HG02943 (cell line): ENCODE results near the gene TMEM40.
"Not testable (repeated sequence)": the region's sequence is repeated elsewhere in the genome, so short reads cannot be mapped to it uniquely, and the experiment has no call there.

Experiments
- ATAC-seq: cut with Tn5 transposase; IDR thresholded peaks from one replicate; pipeline ENCODE4 v1.9.1; 2021; ENCODE audit warnings: mild to moderate bottlenecking, low read depth, moderate library complexity; ENCODE audit not compliant: unreplicated experiment

The TMEM40 gene

DNA sequence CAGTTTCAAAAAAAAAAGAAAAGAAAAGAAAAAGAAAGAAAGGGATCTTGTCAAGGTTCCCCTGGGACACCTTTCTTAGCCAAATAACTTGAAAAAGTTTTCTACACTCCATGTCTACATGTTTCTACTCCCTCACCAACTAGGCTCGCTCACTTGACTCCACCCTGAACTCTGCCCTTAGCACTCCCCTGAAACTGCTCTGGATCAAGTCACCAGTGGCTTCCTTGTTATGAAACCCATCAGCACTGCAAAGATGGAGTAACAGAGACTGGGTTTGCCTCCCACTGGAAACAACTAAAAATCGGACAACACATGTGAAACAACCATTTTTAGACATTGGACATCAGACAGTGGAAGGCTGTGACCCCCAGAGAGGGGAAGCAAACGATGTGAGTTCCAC is 36.8 kb downstream of the TMEM40 start:
- ATAC-seq = no peak

DNA sequence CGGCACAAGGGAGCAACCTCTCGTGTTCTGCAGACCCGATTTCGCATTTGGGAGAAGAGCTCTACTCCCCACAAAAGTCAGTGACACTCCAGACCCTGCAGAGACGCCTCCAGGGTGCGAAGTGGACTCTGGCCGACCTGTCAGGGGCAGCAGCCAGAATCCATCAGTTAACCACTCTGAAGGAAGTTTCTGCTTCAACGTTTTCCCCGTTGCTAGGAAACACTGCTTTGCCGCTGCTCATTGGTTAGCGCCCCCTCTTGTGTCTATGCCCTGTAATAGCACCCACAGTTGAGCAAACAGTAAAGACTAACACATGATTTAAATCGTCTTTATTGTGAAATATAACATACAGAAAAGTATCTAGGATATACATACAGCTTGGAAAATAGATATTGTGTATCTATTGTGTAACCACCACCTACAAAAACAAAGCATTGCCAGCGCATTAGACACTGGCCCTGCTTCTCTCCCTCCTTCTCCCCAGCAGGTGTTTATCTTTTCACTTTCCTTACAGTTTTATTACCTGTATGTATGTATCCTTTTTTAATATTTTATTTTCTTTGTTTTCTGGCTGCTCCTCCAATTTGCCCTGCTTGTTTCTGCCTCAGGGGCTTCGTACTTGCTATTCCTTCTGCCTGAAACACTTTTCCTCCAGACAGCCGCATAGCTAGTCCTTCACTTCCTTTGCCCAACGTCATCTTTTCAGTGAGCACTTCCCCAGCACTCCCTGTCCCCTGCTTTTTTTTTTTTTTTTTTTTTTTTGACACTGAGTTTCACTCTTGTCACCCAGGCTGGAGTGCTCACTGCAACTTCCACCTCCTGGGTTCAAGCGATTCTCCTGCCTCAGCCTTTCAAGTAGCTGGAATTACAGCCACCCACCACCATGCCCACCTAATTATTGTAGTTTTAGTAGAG is 38.8 kb downstream of the TMEM40 start:
- ATAC-seq = no peak

DNA sequence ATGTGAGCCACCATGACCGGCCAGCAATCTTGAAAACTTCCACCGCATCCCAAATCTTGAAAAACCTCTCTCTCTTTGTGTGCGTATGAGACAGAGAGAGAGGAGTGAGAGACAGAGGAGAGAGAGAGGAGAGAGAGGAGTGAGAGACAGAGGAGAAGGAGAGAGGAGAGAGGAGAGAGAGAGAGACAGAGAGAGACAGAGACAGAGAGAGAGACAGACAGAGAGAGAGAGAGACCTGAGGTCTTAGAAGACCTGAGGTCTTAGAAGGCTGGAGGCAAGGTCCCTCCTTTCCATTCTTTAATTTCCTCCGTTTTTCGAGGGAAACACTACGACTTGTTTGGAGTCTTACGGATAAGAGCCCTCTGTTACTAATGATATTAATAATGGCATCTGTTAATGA is 39.5 kb downstream of the TMEM40 start:
- no peak for ATAC-seq

DNA sequence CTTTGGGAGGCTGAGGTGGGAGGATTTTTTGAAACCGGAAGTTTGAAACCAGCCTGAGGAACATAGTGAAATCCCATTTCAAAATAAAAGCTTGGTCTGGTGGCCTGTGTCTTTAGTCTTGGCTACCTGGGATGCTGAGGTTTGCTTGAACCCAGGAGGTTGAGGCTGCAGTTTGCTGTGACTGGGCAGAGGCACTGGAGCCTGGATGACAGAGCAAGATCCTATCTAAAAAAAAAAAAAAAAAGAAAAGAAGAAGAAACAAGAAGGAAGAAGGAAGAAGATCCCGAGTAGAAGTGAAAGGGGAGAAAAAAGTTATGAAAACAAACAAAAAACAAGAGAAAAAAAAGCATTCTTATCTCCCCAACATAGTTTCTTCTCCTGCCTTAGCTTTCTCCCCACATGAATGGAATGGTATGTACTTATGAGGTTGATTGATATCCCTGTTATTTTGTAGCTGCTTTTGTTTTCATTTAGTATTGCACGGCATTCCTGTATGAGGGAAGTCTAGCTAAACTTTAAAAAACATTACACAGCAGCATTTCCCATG is 42.4 kb downstream of the TMEM40 start:
- ATAC-seq = no peak

GRCh38 chr3:12714278-12714677 is 44.8 kb downstream of the TMEM40 start:
- ATAC-seq = no peak

GRCh38 chr3:12710062-12710461 is 49.0 kb downstream of the TMEM40 start:
- ATAC-seq = no peak

- ATAC-seq = no peak
These were observed 49.7 kb downstream of the TMEM40 start for GRCh38 chr3:12709334-12709733.

DNA sequence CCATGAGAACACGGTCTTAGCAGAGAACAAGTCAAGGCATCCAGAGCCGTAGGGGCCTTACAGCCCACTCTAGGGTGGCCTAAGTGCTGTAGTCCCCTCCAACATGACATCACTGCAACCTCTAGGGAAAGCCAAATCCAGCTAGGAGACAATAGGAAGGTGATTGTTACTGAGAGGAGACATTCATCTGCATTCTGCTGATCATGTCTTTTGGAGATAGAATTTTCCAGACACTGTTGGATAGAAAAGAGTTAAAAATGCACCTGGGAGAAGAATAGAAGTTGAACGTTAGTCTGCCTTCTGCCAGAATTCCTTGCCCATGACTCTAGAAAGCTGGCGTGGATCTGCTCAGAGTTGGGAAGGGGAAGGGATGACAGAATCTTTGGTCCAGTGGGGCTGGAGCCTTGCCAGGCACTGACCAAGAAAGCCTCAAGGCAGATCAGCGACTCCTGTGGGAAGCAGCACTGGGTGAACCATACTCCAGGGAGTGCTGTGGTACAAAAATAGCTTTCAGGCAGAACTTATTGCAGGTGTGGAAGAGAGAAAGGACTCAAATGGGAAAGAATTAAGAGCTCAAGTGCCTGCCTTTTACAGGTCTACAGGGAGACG is 50.4 kb downstream of the TMEM40 start:
- no peak for ATAC-seq

GRCh38 chr3:12707449-12707848 is 51.6 kb downstream of the TMEM40 start:
- ATAC-seq = no peak

DNA sequence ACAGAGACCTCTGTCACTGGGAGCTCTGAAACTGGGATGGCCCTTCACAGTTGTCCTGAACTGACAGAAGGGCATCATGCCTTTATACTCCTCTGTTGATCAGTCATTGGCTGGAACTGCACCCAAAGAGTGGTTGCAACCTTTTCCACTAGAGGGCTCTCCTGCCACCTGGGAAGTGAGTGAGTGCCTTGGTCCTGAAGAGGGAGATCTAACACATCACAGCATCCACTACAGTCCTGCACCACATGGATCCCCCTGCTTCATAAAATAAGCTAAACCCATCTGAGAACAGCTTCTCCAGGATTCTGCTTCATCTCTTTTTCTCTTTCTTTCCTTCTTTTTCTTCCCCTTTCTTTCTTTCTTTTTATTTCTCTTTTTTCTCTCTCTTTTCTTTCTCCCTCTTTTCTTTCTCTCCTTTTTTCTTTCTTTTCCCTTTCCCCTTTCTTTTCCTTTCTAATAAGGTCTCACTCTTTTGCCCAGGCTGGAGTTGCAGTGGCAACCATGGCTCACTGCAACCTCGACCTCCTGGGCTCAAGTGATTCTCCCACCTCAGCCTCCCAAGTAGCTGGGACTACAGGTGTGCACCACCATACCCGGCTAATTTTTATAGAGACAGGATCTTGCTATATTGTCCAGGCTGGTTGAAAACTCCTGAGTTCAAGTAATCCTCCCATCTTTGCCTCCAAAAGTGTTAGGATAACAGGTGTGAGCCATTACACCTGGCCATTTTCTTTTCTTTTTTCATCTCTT is 52.4 kb downstream of the TMEM40 start:
- no peak for ATAC-seq

- no peak for ATAC-seq
These were observed 53.1 kb downstream of the TMEM40 start for GRCh38 chr3:12705981-12706380.

GRCh38 chr3:12705374-12705926 is 53.6 kb downstream of the TMEM40 start:
- ATAC-seq = no peak

- no peak for ATAC-seq
These were observed 56.6 kb downstream of the TMEM40 start for GRCh38 chr3:12702501-12702900.

DNA sequence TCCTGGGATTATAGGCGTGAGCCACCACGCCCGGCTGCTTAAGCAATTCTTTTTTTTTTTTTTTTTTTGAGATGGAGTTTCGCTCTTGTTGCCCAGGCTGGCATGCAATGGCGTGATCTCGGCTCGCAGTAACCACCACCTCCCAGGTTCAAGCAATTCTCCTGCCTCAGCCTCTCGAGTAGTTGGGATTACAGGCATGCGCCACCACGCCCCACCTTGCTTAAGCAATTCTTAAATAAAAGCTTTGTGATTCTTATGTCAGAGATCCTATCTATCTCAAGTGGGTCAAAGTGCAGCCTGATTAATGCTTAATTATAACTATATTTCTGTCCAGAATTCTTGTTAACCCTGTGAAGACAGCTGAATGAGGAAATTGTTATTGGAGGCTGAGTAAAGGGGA is 57.5 kb downstream of the TMEM40 start:
- not testable (repeated sequence) for ATAC-seq

- ATAC-seq = no peak
These were observed 58.3 kb downstream of the TMEM40 start for GRCh38 chr3:12700800-12701199.

DNA sequence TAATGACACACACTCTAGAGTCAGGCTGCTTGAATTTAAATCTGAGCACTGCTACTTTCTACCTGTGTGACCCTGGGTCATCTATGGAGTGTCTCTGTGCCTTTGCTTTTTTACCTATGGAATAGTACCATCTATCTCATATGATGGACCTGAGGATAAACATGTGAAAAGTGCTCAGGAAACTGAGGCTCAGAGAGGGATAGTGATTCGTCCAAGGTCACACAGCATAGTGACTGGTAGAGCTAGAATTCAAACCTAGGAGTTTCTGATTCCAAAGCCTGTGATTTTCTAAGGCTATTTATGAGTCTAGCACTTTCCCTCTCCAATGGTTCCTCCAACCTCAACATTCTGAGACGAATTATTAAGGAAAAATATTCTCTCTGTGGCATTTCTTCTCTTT is 63.1 kb downstream of the TMEM40 start:
- no peak for ATAC-seq

DNA sequence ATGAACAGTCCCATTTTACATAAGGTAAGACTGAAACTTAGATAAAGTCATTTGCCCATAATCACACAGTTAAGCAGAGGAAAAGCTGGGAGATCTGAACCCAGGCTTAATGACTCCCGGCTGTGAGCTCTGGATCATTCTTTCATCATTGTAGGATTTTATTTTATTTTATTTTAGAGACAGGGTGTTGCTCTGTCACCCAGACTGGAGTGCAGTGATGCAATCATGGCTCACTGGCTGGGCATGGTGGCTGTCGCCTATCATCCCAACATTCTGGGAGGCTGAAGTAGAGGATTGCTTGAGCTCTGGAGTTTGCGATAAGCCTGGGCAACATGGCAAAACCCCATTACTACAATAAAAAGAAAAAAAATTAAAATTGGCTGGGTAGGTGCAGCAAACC is 63.9 kb downstream of the TMEM40 start:
- ATAC-seq = no peak

- ATAC-seq = no peak
These were observed 66.6 kb downstream of the TMEM40 start for GRCh38 chr3:12692444-12692843.

DNA sequence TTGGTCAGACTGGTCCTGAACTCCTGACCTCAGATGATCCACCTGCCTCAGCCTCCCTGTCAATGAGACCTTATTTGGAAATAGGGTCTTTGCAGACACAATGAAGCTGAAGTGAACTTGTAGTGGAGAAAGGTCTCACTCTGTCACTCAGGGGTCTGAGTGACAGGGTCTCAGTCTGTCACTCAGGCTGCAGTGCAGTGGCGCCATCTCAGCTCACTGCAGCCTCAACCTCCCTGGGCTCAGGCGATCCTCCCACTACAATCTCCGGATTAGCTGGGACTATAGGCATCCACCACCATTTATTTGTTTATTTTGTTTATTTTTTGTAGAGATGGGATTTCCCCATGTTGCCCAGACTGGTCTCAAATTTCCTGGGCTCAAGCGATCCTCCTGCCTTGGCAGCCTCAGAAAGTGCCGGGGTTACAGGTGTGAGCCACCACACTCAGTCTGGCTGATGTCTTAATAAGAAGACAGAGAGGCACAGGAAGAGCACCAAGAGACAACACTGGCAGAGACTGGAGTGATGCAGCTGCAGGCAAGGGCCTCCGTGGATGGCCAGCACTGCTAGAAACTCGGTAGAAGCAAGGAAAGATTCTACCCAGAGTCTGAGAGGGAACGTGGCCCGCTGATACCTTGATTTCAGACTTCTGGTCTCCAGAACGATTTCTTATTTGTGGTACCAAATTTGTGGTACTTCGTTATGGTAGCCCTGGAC is 68.9 kb downstream of the TMEM40 start:
- no peak for ATAC-seq

DNA sequence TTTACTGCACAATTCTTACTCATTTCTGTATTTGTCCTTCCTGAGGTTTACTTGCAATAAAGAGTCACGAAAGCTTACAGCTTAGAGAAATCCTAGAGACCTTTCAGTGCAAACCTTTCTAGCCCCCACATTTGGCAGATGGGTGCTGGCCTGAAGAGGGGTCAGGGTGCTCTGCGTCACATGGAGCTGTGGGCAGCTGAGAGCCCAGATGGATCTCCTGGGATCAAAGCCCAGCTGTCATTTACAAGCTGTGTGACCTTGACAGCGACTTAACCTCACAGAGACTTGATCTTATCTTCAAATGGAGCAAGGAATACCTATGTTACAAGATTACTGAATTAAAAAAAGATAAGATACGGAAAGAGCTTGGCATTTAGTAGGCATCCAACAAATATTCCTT is 71.1 kb downstream of the TMEM40 start:
- no peak for ATAC-seq
